ENCODE data around the gene ZNF407.

ZNF407 gene

GRCh38 chr18:75071866-75072671 lies 474.4 kb downstream of the ZNF407 start:
- DNase-seq (ENCODE audit: low spot score) (no peak), ATAC-seq (ENCODE audit: low read depth) (no peak)
- Histone ChIP-seq H3K9me3 (ENCODE audit: severe bottlenecking) (no peaks in the 10 kb centered on the region), H3K4me3 (ENCODE audit: severe bottlenecking) (no peak overlapping the region), H3K36me3 (ENCODE audit: low read depth) (no peaks in the 10 kb centered on the region), H3K27ac (ENCODE audit: poor library complexity, severe bottlenecking) (peak overlapping the region; percentile 85), H3K4me1 (ENCODE audit: insufficient read depth, poor library complexity, severe bottlenecking) (peaks cover 21% of the 10 kb centered on the region), H3K27me3 (ENCODE audit: insufficient read depth, poor library complexity, severe bottlenecking) (no peaks in the 10 kb centered on the region)
- no peak for TF ChIP-seq CTCF (IDR thresholded peaks at IDR 0.05; ENCODE audit: poor library complexity, severe bottlenecking)

- no peak for ATAC-seq (ENCODE audit: low read depth)
- Histone ChIP-seq H3K4me1 (ENCODE audit: insufficient read depth, poor library complexity, severe bottlenecking) (peaks cover 21% of the 10 kb centered on the region), H3K4me3 (ENCODE audit: severe bottlenecking) (no peak overlapping the region), H3K9me3 (ENCODE audit: severe bottlenecking) (no peaks in the 10 kb centered on the region), H3K27me3 (ENCODE audit: insufficient read depth, poor library complexity, severe bottlenecking) (no peaks in the 10 kb centered on the region), H3K36me3 (ENCODE audit: low read depth) (no peaks in the 10 kb centered on the region), H3K27ac (ENCODE audit: poor library complexity, severe bottlenecking) (no peak overlapping the region)
- DNase-seq (ENCODE audit: low spot score): no peak
- no peak for TF ChIP-seq CTCF (IDR thresholded peaks at IDR 0.05; ENCODE audit: poor library complexity, severe bottlenecking)
Measured at GRCh38 chr18:75072672-75073371, 475.2 kb downstream of the ZNF407 start.

- Histone ChIP-seq H3K27ac (ENCODE audit: poor library complexity, severe bottlenecking) (no peak overlapping the region), H3K9me3 (ENCODE audit: severe bottlenecking) (no peaks in the 10 kb centered on the region), H3K27me3 (ENCODE audit: insufficient read depth, poor library complexity, severe bottlenecking) (no peaks in the 10 kb centered on the region), H3K36me3 (ENCODE audit: low read depth) (no peaks in the 10 kb centered on the region), H3K4me3 (ENCODE audit: severe bottlenecking) (no peak overlapping the region), H3K4me1 (ENCODE audit: insufficient read depth, poor library complexity, severe bottlenecking) (peaks cover 21% of the 10 kb centered on the region)
- no peak for TF ChIP-seq CTCF (IDR thresholded peaks at IDR 0.05; ENCODE audit: poor library complexity, severe bottlenecking)
- DNase-seq (ENCODE audit: low spot score) (no peak), ATAC-seq (ENCODE audit: low read depth) (no peak)
Measured at GRCh38 chr18:75073654-75074053, 476.0 kb downstream of the ZNF407 start.

- Histone ChIP-seq H3K9me3 (ENCODE audit: severe bottlenecking) (no peaks in the 10 kb centered on the region), H3K36me3 (ENCODE audit: low read depth) (no peaks in the 10 kb centered on the region), H3K4me3 (ENCODE audit: severe bottlenecking) (no peak overlapping the region), H3K27ac (ENCODE audit: poor library complexity, severe bottlenecking) (no peak overlapping the region), H3K4me1 (ENCODE audit: insufficient read depth, poor library complexity, severe bottlenecking) (peaks cover 21% of the 10 kb centered on the region), H3K27me3 (ENCODE audit: insufficient read depth, poor library complexity, severe bottlenecking) (no peaks in the 10 kb centered on the region)
- TF ChIP-seq CTCF (IDR thresholded peaks at IDR 0.05; ENCODE audit: poor library complexity, severe bottlenecking): no peak
- no peak for ATAC-seq (ENCODE audit: low read depth)
- no peak for DNase-seq (ENCODE audit: low spot score)
Measured at GRCh38 chr18:75074196-75075015, 476.7 kb downstream of the ZNF407 start.

Measured in RWPE2 (cell line).